Endodermal cell (in vitro differentiated cells): Measurements from ENCODE around the gene COPG1. TPM values are rescaled to one million over a fixed set of nuclear protein-coding genes. Genes with fewer than 3 reads are reported as not detected.

Source experiments
- DNase-seq: peaks from one replicate; pipeline ENCODE4 v3.0.0-alpha.2; 2017
- H3K27ac ChIP-seq: 2 replicates; pipeline ENCODE4 v1.5.1; 2013; ENCODE audit warnings: mild to moderate bottlenecking, low read depth, low read length, moderate library complexity
- H3K27me3 ChIP-seq: 2 replicates; pipeline ENCODE4 v1.6.1; 2013; ENCODE audit warnings: mild to moderate bottlenecking, low read length, moderate library complexity; ENCODE audit not compliant: insufficient read depth, control insufficient read depth, poor library complexity, severe bottlenecking
- H3K36me3 ChIP-seq: 2 replicates; pipeline ENCODE4 v1.7.0; 2013; ENCODE audit warnings: mild to moderate bottlenecking, low read length, moderate library complexity; ENCODE audit not compliant: control insufficient read depth, insufficient read depth
- H3K4me1 ChIP-seq: one replicate; pipeline ENCODE4 v1.7.0; 2013; ENCODE audit warnings: low read length; ENCODE audit not compliant: control insufficient read depth, insufficient read depth
- H3K4me3 ChIP-seq: 2 replicates; pipeline ENCODE4 v1.5.1; 2013; ENCODE audit warnings: mild to moderate bottlenecking, low read length, moderate library complexity
- H3K9ac ChIP-seq: 2 replicates; pipeline ENCODE4 v1.6.1; 2013; ENCODE audit warnings: mild to moderate bottlenecking, low read length, moderate library complexity; ENCODE audit not compliant: poor library complexity, severe bottlenecking; ENCODE audit errors: extremely low read depth
- H3K9me3 ChIP-seq: 2 replicates; pipeline ENCODE4 v1.6.1; 2013; ENCODE audit warnings: mild to moderate bottlenecking, low read length, moderate library complexity; ENCODE audit not compliant: control insufficient read depth
- H3K27ac Mint-ChIP-seq: 2 replicates; pipeline ENCODE4 v1.8.0; 2020; ENCODE audit warnings: mixed read lengths
- H3K27me3 Mint-ChIP-seq: 2 replicates; pipeline ENCODE4 v1.8.0; 2021; ENCODE audit warnings: mild to moderate bottlenecking, mixed read lengths; ENCODE audit not compliant: insufficient read depth
- H3K36me3 Mint-ChIP-seq: 2 replicates; pipeline ENCODE4 v1.8.0; 2020; ENCODE audit warnings: low read depth, mixed read lengths
- H3K4me1 Mint-ChIP-seq: 2 replicates; pipeline ENCODE4 v1.8.0; 2020; ENCODE audit warnings: mixed read lengths
- H3K4me3 Mint-ChIP-seq: 2 replicates; pipeline ENCODE4 v1.8.0; 2020; ENCODE audit warnings: mild to moderate bottlenecking, moderate library complexity, mixed read lengths
- H3K9me3 Mint-ChIP-seq: 2 replicates; pipeline ENCODE4 v1.8.0; 2020; ENCODE audit warnings: mild to moderate bottlenecking, mixed read lengths
- CTCF ChIP-seq: fragments of 200-600 bp; sonication (generic); conservative IDR thresholded peaks from 2 replicates; pipeline ENCODE4 v1.5.0; 2021; ENCODE audit warnings: antibody characterized with exemption, mild to moderate bottlenecking
- WGBS, 2 experiments: methylation state at CpG; one replicate each; pipeline versions ENCODE4 v1.1.5 to v1.1.7; 2013; ENCODE audit warnings: missing lambda C conversion rate in 2 of 2, mixed read lengths in 1 of 2; ENCODE audit not compliant: insufficient coverage in 1 of 2, insufficient read length in 1 of 2; 5-methylcytosine and 5-hydroxymethylcytosine counted together
- total RNA-seq, 2 donors: library from RNA; stranded (reverse); fragmentation: NEBNext Ultra II Directional in 1 of 2; extraction: Animal tissue kit (Norgen Biotek cat#: 25700) in 1 of 2; gene quantifications; 2 replicates in 1 of 2; 3 replicates in 1 of 2; pipeline ENCODE4 v1.2.1, GENCODE V29; 2021

Gene COPG1
- total RNA-seq, 2 donors from 2014 or later, result 151 to 193 TPM

- H3K27ac Mint-ChIP-seq, result peak overlapping the region; percentile 60
- WGBS, 2 experiments, result 93% methylated on average over 1 of the region's 1 CpG; no CpG with 5 or more reads in 1 of the 2 experiments
- H3K27me3 ChIP-seq, result no peaks in the 10 kb centered on the region
- no peak for TF ChIP-seq CTCF
- no peak overlapping the region for H3K9ac ChIP-seq
- H3K4me1 ChIP-seq, result peaks cover 8% of the 10 kb centered on the region
- H3K9me3 Mint-ChIP-seq, result no peaks in the 10 kb centered on the region
- H3K27me3 Mint-ChIP-seq, result no peaks in the 10 kb centered on the region
- H3K4me1 Mint-ChIP-seq, result peaks cover 17% of the 10 kb centered on the region
- no peak overlapping the region for H3K27ac ChIP-seq
- no peak overlapping the region for H3K4me3 Mint-ChIP-seq
- peaks cover 38% of the 10 kb centered on the region for H3K36me3 Mint-ChIP-seq
- H3K36me3 ChIP-seq, result peaks cover 51% of the 10 kb centered on the region
- H3K4me3 ChIP-seq, result no peak overlapping the region
- H3K9me3 ChIP-seq, result no peaks in the 10 kb centered on the region
- no peak for DNase-seq
Measured at GRCh38 chr3:129304962-129305222, 55.5 kb downstream of the COPG1 start.

- no peak for TF ChIP-seq CTCF
- Mint-ChIP-seq H3K27ac (peak overlapping the region; percentile 95), H3K4me3 (peak overlapping the region; percentile 46), H3K27me3 (no peaks in the 10 kb centered on the region), H3K9me3 (no peaks in the 10 kb centered on the region), H3K36me3 (peaks cover 32% of the 10 kb centered on the region), H3K4me1 (peaks cover 17% of the 10 kb centered on the region)
- WGBS, 2 experiments, result 17 to 18% methylated on average over 16 to 26 of the region's 26 CpGs
- Histone ChIP-seq H3K27me3 (no peaks in the 10 kb centered on the region), H3K9ac (peak overlapping the region; percentile 25), H3K4me3 (peak overlapping the region; percentile 6), H3K36me3 (peaks cover 45% of the 10 kb centered on the region), H3K27ac (peak overlapping the region; percentile 10), H3K9me3 (no peaks in the 10 kb centered on the region), H3K4me1 (peaks cover 8% of the 10 kb centered on the region)
- peak; percentile 99 for DNase-seq
Measured at GRCh38 chr3:129305592-129306091, 56.2 kb downstream of the COPG1 start.

GRCh38 chr3:129308636-129309035 lies 59.2 kb downstream of the COPG1 start:
- Histone ChIP-seq H3K36me3 (peaks cover 23% of the 10 kb centered on the region), H3K4me1 (peaks cover 8% of the 10 kb centered on the region), H3K9ac (no peak overlapping the region), H3K27me3 (no peaks in the 10 kb centered on the region), H3K4me3 (no peak overlapping the region), H3K27ac (no peak overlapping the region), H3K9me3 (no peaks in the 10 kb centered on the region)
- Mint-ChIP-seq H3K4me1 (peaks cover 17% of the 10 kb centered on the region), H3K27ac (no peak overlapping the region), H3K27me3 (no peaks in the 10 kb centered on the region), H3K4me3 (no peak overlapping the region), H3K36me3 (peaks cover 11% of the 10 kb centered on the region), H3K9me3 (no peaks in the 10 kb centered on the region)
- no peak for DNase-seq
- 74 to 97% methylated on average over 2 to 3 of the region's 3 CpGs for WGBS, 2 experiments
- no peak for TF ChIP-seq CTCF
